CD4-positive, alpha-beta T cell (primary cell): ENCODE measurements around the gene TLCD2. TPM values are rescaled to one million over a fixed set of nuclear protein-coding genes. Genes with fewer than 3 reads are reported as not detected.
A peak's percentile ranks its signal among the peaks of the same experiment; 100 is the strongest.

Experiments
- ATAC-seq: fragments of 200-7000 bp; cut with Tn5 transposase; one replicate; pipeline ENCODE4 v1.10.0; 2022; ENCODE audit warnings: mild to moderate bottlenecking; ENCODE audit not compliant: poor library complexity
- CTCF ChIA-PET: fragments of 350-600 bp; sonication (Branson Sonifier 250); formaldehyde crosslinking; loops from one replicate; lab custom pipeline; 2021; ENCODE audit warnings: antibody characterized with exemption, inconsistent platforms; lab: Charles Lee
- POLR2A ChIA-PET: fragments of 350-600 bp; sonication (Branson Sonifier 250); formaldehyde crosslinking; loops from one replicate; lab custom pipeline; 2021; ENCODE audit warnings: antibody characterized with exemption, inconsistent platforms; lab: Charles Lee
- DNase-seq, 14 experiments: peaks; one replicate each; pipeline ENCODE4 v3.0.0-alpha.2; 2013 to 2020; ENCODE audit warnings: mixed read lengths in 2 of 14
- H3K27ac ChIP-seq, 2 donors: one replicate each; pipeline versions ENCODE4 v1.5.1 to v1.7.0; 2013; ENCODE audit warnings: low read length in 2 of 2, low read depth in 1 of 2, mild to moderate bottlenecking in 1 of 2
- H3K27me3 ChIP-seq, 2 experiments: 1 replicate in 1 of 2; 2 replicates in 1 of 2; pipeline versions ENCODE4 v1.6.1 to v1.7.0; 2013; ENCODE audit warnings: low read length in 2 of 2, control low read depth in 1 of 2, mild to moderate bottlenecking in 1 of 2, moderate library complexity in 1 of 2; ENCODE audit not compliant: insufficient read depth in 2 of 2, control insufficient read depth in 1 of 2
- H3K36me3 ChIP-seq: one replicate; pipeline ENCODE4 v1.6.1; 2013; ENCODE audit warnings: low read length, control low read depth; ENCODE audit not compliant: insufficient read depth
- H3K4me1 ChIP-seq: one replicate; pipeline ENCODE4 v1.6.1; 2013; ENCODE audit warnings: low read length, control low read depth; ENCODE audit not compliant: insufficient read depth
- H3K4me3 ChIP-seq: one replicate; pipeline ENCODE4 v1.5.1; 2013; ENCODE audit warnings: mild to moderate bottlenecking, low read length, moderate library complexity
- H3K9me3 ChIP-seq, 2 experiments: 1 replicate in 1 of 2; 2 replicates in 1 of 2; pipeline versions ENCODE4 v1.6.1 to v1.7.0; 2013; ENCODE audit warnings: low read length in 2 of 2, mild to moderate bottlenecking in 2 of 2, control low read depth in 1 of 2, moderate library complexity in 1 of 2; ENCODE audit not compliant: control insufficient read depth in 1 of 2, insufficient read depth in 1 of 2
- H3K27ac Mint-ChIP-seq: one replicate; pipeline ENCODE4 v1.8.0; 2020; ENCODE audit warnings: mixed read lengths
- H3K27me3 Mint-ChIP-seq: one replicate; pipeline ENCODE4 v1.8.0; 2021; ENCODE audit warnings: mixed read lengths
- H3K36me3 Mint-ChIP-seq: one replicate; pipeline ENCODE4 v1.8.0; 2021; ENCODE audit warnings: low read depth, mixed read lengths
- H3K4me1 Mint-ChIP-seq: one replicate; pipeline ENCODE4 v1.8.0; 2021; ENCODE audit warnings: low read depth, mixed read lengths
- H3K4me3 Mint-ChIP-seq: one replicate; pipeline ENCODE4 v1.8.0; 2020; ENCODE audit warnings: mild to moderate bottlenecking, mixed read lengths
- H3K9me3 Mint-ChIP-seq: one replicate; pipeline ENCODE4 v1.8.0; 2020; ENCODE audit warnings: mixed read lengths
- CTCF ChIP-seq: fragments of 200-600 bp; IDR thresholded peaks from one replicate; pipeline ENCODE4 v1.8.0; 2022; ENCODE audit warnings: antibody characterized with exemption, mild to moderate bottlenecking
- intact Hi-C, 2 experiments: fragments of 100-400 bp; cut with DNase I in 1 of 2; cut with micrococcal nuclease in 1 of 2; formaldehyde crosslinking; loops; one replicate each; pipeline versions ENCODE4 v1.15.1 to v1.9.0; 2023 to 2025; cut with DNase I, micrococcal nuclease
- total RNA-seq, 174 experiments: library from RNA in 2 of 174; stranded (reverse) in 2 of 174; gene quantifications; one replicate each; pipeline ENCODE4 v1.2.3 and lab custom pipeline; 2021 to 2026

TLCD2 gene
- total RNA-seq, 2 experiments from 2014 or later: 0.19 to 0.34 TPM

GRCh38 chr17:1726626-1727257 lies 16.6 kb upstream of the TLCD2 start:
- ChIA-PET POLR2A (interaction anchor here (0.8 to 2.9 kb wide), 3 partner anchors 11 to 42 kb away, joined by 3 to 8 read pairs (median 4); no protein-coding TSS in a partner anchor), CTCF (interaction anchor here (1.1 kb wide), 1 partner anchor 16 kb away, joined by 3 read pairs; the partner anchor contains the start of gene SERPINF2)
- H3K4me3 ChIP-seq: no peak overlapping the region
- no peak overlapping the region for H3K27ac Mint-ChIP-seq
- H3K9me3 Mint-ChIP-seq: no peaks in the 10 kb centered on the region
- TF ChIP-seq CTCF: no peak
- H3K36me3 ChIP-seq: peaks cover 45% of the 10 kb centered on the region
- ATAC-seq (no peak), DNase-seq (peak in 1 of 14 experiments; percentile 20)
- H3K4me1 Mint-ChIP-seq: peaks cover 29% of the 10 kb centered on the region
- no peaks in the 10 kb centered on the region for H3K9me3 ChIP-seq
- peaks cover 33% of the 10 kb centered on the region for H3K36me3 Mint-ChIP-seq
- no peak overlapping the region for H3K4me3 Mint-ChIP-seq
- no peak overlapping the region for H3K27ac ChIP-seq
- intact Hi-C loops: loop anchor here in 1 of 2 experiments (10.0 kb wide), 1 partner anchor 558 kb away; no protein-coding TSS in a partner anchor
- H3K4me1 ChIP-seq: peaks cover 75% of the 10 kb centered on the region
- no peaks in the 10 kb centered on the region for H3K27me3 ChIP-seq
- H3K27me3 Mint-ChIP-seq: no peaks in the 10 kb centered on the region

GRCh38 chr17:1725642-1726511 lies 15.7 kb upstream of the TLCD2 start:
- Histone ChIP-seq H3K9me3 (no peaks in the 10 kb centered on the region), H3K4me1 (peaks cover 82% of the 10 kb centered on the region), H3K4me3 (peak overlapping the region; percentile 59), H3K36me3 (peaks cover 38% of the 10 kb centered on the region), H3K27ac (no peak overlapping the region), H3K27me3 (no peaks in the 10 kb centered on the region)
- Mint-ChIP-seq H3K4me3 (peak overlapping the region; percentile 86), H3K9me3 (no peaks in the 10 kb centered on the region), H3K27me3 (no peaks in the 10 kb centered on the region), H3K4me1 (peaks cover 31% of the 10 kb centered on the region), H3K36me3 (peaks cover 33% of the 10 kb centered on the region), H3K27ac (peak overlapping the region; percentile 67)
- TF ChIP-seq CTCF: no peak
- POLR2A ChIA-PET: interaction anchor here (1.9 to 3.1 kb wide), 3 partner anchors 38 to 104 kb away, joined by 6 to 16 read pairs (median 8); partner anchors contain the start of genes RPA1 and SMYD4
- CTCF ChIA-PET: no interaction called here
- ATAC-seq (no peak), DNase-seq (peak in 1 of 14 experiments; percentile 30)
- intact Hi-C loops: loop anchor here in 1 of 2 experiments (2.0 to 10.0 kb wide), 2 partner anchors 103 to 559 kb away; partner anchors contain the start of gene SMYD4
